Thoracic aorta (tissue), 2 donors: ENCODE measurements around the gene ARRDC2. TPM values are rescaled to one million over a fixed set of nuclear protein-coding genes. Genes with fewer than 3 reads are reported as not detected.

Experiments used
- ATAC-seq: fragments of 150-250 bp; one replicate; pipeline ENCODE4 v1.8.0; 2017; ENCODE audit warnings: low read depth; ENCODE audit not compliant: insufficient number of reproducible peaks, low FRiP score
- DNase-seq: peaks from one replicate; pipeline ENCODE4 v3.0.0-alpha.2; 2020; ENCODE audit warnings: low spot score
- H3K27ac ChIP-seq, 2 donors: fragments of 200-600 bp; sonication (generic); 1 replicate in 1 of 2; 2 replicates in 1 of 2; pipeline ENCODE4 v1.5.1; 2016; ENCODE audit warnings: mild to moderate bottlenecking in 2 of 2, moderate library complexity in 2 of 2
- H3K27me3 ChIP-seq: fragments of 200-600 bp; sonication (generic); replicated peaks from 2 replicates; pipeline ENCODE4 v1.6.0; 2016; ENCODE audit warnings: mild to moderate bottlenecking; ENCODE audit not compliant: insufficient read depth
- H3K36me3 ChIP-seq: fragments of 200-600 bp; sonication (generic); one replicate; pipeline ENCODE4 v1.5.1; 2016
- H3K4me1 ChIP-seq, 2 donors: fragments of 200-600 bp; sonication (generic); 1 replicate in 1 of 2; 2 replicates in 1 of 2; pipeline versions ENCODE4 v1.5.1 to v1.6.0; 2016; ENCODE audit warnings: low read depth in 2 of 2, mild to moderate bottlenecking in 1 of 2; ENCODE audit not compliant: control insufficient read depth in 1 of 2
- H3K4me3 ChIP-seq: fragments of 200-600 bp; sonication (generic); 2 replicates; pipeline ENCODE4 v1.5.1; 2016; ENCODE audit warnings: mild to moderate bottlenecking
- H3K9me3 ChIP-seq: fragments of 200-600 bp; sonication (generic); 2 replicates; pipeline ENCODE4 v1.5.1; 2016
- CTCF ChIP-seq: fragments of 200-600 bp; sonication (generic); IDR thresholded peaks from one replicate; pipeline ENCODE4 v1.5.1; 2019; ENCODE audit warnings: antibody characterized with exemption
- total RNA-seq, 2 donors: library from RNA; depleted of rRNA; stranded (reverse); fragments of >200 nt; gene quantifications; one replicate each; pipeline versions ENCODE4 v1.1.0 to v1.2.3, GENCODE V29; 2016

ARRDC2 gene
- 100 to 1,000 TPM; 114 to 151 TPM for total RNA-seq

- H3K36me3 ChIP-seq, result peaks cover 38% of the 10 kb centered on the region
- peak within 1 kb of the TSS; percentile 79 to 89 for H3K27ac ChIP-seq
- peaks cover 12 to 28% of the 10 kb centered on the region in 2 donors for H3K4me1 ChIP-seq
- ATAC-seq (peak; percentile 75), DNase-seq (peak; percentile 76)
- H3K9me3 ChIP-seq, result no peaks in the 10 kb centered on the region
- TF ChIP-seq CTCF, result no peak
- peak within 1 kb of the TSS; percentile 76 for H3K4me3 ChIP-seq
- H3K27me3 ChIP-seq, result no peaks in the 10 kb centered on the region
These were observed at the start of gene ARRDC2 for GRCh38 chr19:18007917-18008673. TSS of gene ARRDC2 (plus strand) at chr19:18008170. CDS start at chr19:18008311, 141 bp downstream.

DNA sequence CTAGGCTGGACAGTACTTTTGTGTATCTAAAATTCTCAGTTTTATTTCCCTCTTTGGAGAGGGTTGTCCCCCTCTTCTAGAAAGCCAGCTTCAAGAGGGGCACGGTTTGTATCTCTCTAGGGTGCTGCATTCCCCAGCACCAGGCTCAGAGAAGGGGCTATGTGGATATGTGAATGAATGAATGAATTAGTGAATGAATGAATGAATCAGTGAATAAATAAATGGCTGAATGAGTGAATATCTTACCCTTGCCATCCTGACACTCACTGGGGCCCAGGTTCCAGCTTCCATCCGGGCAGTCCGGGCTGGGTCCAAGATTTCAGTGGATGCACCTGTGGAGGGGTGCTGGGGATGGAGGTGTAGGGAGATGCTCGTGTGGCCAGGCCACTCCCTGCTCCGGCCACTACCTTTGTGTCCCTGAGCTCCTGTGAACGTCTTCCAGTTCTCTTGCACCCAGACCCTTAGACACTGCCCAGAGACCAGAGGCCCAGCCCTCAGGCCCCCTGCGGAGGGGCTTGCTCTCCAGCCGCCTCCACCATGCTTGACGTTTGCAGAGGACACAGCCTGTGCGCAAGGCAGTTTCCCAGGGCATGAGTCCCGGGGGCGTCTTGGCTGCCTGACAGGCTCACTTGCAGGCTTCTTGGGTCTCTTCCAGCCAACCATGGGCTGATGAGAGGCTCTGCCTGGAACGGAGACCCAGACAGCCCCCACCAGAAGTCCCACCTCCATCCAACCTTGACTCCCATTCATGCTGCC is 43.9 kb upstream of the ARRDC2 start:
- Histone ChIP-seq H3K4me3 (no peak overlapping the region), H3K27me3 (peaks cover 5% of the 10 kb centered on the region), H3K36me3 (no peaks in the 10 kb centered on the region), H3K9me3 (no peaks in the 10 kb centered on the region), H3K4me1 (no peaks in the 10 kb centered on the region), H3K27ac (no peak overlapping the region)
- ATAC-seq (no peak), DNase-seq (no peak)
- TF ChIP-seq CTCF, result no peak

DNA sequence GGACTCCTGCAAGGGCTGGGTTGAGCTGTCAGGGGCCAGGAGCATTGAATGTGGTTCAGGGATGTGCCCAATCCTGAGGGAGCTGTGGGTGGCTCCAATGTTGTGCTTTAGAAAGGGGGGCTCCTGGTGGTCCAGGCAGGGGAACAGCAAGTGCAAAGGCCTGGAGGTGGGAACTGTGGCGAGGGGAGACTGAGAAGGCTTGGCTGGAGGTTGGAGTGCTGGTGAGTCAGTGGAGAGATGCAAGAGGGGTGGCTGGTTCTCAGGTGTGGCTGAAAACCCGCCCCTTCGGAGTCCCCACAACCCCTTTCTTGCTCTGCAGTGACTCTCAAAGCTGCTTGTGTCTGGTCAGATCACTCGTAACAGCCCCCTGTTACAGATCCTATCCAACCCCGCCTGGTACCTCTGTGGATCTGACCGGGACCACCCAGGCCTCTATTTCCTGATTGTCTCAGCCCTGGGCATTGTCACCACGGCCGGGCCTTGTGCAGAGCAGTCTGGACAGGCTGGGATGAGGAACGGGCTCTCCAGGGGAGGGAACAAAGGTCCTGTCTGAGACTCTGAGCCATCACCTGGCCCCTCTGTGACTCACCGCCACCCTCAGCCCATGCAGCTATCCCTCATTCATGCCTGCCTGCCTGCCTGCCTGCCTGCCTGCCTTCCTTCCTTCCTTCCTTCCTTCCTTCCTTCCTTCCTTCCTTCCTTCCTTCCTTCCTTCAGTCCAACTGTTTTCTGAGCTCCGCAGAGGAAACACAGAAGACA is 42.4 kb upstream of the ARRDC2 start:
- H3K27ac ChIP-seq, result no peak overlapping the region
- H3K4me3 ChIP-seq, result no peak overlapping the region
- H3K9me3 ChIP-seq, result no peaks in the 10 kb centered on the region
- H3K27me3 ChIP-seq, result peaks cover 5% of the 10 kb centered on the region
- no peak for ATAC-seq
- no peak for DNase-seq
- no peaks in the 10 kb centered on the region for H3K4me1 ChIP-seq
- TF ChIP-seq CTCF, result no peak
- H3K36me3 ChIP-seq, result no peaks in the 10 kb centered on the region

DNA sequence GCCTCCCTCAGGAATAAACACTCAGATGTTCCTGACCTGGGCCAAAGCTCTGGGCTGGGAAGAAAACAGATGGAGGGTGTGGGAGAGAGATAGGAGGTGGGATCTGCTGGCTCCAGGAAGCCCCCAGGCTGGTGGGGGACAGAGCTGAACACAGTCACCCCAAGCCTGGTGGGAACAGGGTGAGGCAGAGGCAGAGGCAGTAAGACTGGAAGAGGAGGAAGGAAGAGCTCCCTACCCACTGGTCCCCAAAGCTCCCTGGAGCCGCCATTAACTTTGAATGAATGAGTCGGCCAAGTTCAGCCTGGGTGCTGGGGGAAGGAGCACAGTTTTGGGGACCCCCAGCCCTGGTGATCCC is 41.9 kb upstream of the ARRDC2 start:
- H3K36me3 ChIP-seq, result no peaks in the 10 kb centered on the region
- no peak for TF ChIP-seq CTCF
- peaks cover 5% of the 10 kb centered on the region for H3K27me3 ChIP-seq
- no peaks in the 10 kb centered on the region for H3K9me3 ChIP-seq
- H3K4me1 ChIP-seq, result no peaks in the 10 kb centered on the region
- DNase-seq, result no peak
- no peak overlapping the region for H3K27ac ChIP-seq
- ATAC-seq, result no peak
- H3K4me3 ChIP-seq, result no peak overlapping the region
